M059J (cell line): ENCODE data around the gene TSPEAR. TPM values are rescaled to one million over a fixed set of nuclear protein-coding genes. Genes with fewer than 3 reads are reported as not detected.
"Not testable (repeated sequence)": the region's sequence is repeated elsewhere in the genome, so short reads cannot be mapped to it uniquely, and the experiment has no call there.

ENCODE experiments used
- DNase-seq: peaks from one replicate; pipeline ENCODE4 v3.0.0-alpha.2; 2012; ENCODE audit warnings: low read depth
- total RNA-seq: library from RNA; depleted of rRNA; stranded (reverse); fragments of >200 nt; shearing (Covaris generic); gene quantifications from 2 replicates; pipeline ENCODE4 v1.2.3, GENCODE V29; 2014

TSPEAR gene
- total RNA-seq, 1 experiment from 2014 or later = not detected

- DNase-seq = no peak
Measured at GRCh38 chr21:44702111-44702972, 9.0 kb downstream of the TSPEAR start.

GRCh38 chr21:44701541-44701940 lies 9.8 kb downstream of the TSPEAR start:
- DNase-seq = no peak

GRCh38 chr21:44701023-44701400 lies 10.4 kb downstream of the TSPEAR start:
- no peak for DNase-seq

DNA sequence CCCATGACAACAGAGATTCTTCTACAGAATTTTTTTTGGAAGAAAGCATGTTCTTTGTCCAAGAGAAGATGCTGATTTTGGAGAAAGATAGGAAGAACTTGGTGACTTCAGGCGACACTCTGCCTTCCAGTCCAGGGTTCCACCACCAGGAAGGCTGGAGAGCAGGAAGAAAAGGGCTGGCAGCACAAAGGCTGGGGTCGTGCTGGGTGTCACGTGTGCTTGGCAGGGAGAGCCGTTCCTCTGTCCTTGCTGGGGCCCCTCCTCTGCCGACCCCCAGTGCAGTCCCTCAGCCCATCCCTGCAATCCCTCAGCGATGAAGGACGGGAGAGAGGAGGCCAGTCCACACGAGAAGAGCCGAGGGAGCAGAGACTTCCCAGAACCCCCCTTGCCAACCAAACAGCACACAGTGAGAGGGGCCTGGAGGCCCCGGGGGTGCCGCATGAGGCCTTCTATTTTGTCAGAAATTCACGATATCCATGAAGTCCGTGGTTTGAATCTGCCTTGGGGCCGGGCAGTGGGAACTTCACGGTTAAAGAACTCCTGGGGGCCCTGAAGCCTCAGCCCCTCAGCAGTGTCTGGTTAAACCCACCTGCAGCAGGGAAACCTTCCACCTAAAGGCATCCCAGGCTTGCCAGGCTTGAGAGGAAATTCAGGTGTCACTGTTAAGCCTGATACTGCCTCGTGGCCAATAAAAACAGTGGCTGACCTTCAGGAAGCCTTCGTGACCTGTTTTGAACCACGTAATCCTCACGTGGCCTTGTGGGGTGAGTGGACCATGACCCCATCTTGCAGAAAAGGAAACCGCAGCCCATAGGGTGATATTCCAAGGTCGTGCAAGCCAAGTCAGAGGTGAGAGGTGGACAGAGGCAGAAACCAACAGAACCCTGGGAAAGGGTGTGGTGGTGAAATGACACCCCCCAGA lies 11.0 kb downstream of the TSPEAR start:
- DNase-seq = no peak

DNA sequence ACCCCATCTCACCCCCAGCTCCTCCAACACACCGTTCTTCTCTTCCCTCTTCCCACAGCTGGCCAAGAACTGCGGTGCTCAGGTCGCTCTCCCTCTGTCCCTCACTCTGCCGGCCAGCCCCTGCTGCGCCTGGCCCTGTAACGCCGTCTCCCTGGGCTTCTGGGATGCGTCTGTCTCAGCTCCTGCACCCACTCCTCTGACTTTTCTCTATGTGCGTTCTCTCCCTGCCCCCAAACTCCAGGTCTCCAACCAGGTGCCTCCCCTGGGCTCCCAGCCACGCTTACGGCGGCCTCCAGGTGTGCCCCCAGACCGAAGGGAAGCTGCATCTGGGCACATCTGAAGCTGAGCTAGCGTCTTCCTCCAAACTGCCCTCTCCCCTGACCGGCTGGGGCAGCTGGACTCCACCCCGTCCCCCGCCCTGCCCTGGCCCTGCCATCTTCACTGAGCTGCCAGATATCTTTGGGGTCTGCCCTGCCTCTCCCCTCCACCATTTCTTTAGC lies 11.8 kb downstream of the TSPEAR start:
- no peak for DNase-seq

- peak; percentile 13 for DNase-seq
Measured at GRCh38 chr21:44697811-44698734, 13.3 kb downstream of the TSPEAR start.

GRCh38 chr21:44697172-44697810 lies 14.1 kb downstream of the TSPEAR start, which contains the start of gene KRTAP10-12:
Gene KRTAP10-12, plus strand, starts transcription at chr21:44697172. Its CDS starts 30 bp downstream, at chr21:44697202.
- not testable (repeated sequence) for DNase-seq

GRCh38 chr21:44696572-44696971 lies 14.8 kb downstream of the TSPEAR start:
- no peak for DNase-seq

GRCh38 chr21:44695641-44696040 lies 15.7 kb downstream of the TSPEAR start:
- no peak for DNase-seq

DNA sequence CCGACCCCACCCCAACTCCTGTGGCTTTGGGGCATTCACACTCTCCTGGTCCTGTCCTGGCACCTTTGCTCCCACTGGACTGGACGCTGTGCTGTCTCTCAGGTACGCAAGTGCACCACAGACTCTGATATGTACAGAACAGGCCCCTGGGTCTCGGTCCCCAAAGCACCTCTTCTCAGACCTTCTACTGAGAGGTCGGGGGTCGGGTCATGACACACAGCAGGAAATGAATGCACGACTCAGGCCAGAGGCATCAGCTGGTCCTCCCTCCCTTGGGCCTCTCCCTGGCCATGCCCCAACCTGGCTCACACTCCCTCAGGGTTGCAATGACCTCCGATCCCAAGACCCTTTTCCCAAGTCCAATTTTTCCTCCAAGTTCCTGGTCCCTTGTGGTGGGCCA lies 16.2 kb downstream of the TSPEAR start:
- DNase-seq = no peak

- no peak for DNase-seq
Measured at GRCh38 chr21:44694776-44695175, 16.6 kb downstream of the TSPEAR start.

DNA sequence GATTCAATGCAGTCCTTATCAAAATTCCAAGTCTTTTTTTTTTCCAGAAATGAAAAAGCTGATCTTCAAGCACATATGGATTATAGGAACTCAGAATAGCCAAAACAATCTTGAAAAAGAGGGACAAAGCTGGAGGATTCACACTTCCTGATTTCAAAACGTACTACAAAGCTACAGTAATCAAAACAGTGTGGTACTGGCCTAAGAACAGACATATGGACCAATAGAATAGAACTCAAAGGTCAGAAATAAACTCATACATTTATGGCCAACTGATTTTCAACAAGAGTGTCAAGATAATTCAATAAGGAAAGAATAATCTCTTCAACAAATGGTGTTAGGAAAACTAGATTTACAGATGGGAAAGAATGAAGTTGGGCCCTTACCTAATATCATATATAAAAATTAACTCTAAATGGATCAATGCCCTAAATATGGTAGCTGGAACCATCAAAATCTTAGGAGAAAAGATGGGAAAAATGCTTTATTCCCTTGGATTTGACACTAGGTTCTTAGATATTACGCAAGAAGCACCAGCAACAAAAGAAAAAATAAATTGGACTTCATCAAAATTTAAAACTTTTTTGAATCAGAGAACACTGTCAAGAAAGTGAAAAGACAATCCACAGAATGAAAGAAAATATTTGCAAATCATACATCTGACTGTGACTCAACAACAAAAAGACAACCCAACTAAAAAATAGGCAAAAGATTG lies 18.4 kb downstream of the TSPEAR start:
- DNase-seq = no peak

DNA sequence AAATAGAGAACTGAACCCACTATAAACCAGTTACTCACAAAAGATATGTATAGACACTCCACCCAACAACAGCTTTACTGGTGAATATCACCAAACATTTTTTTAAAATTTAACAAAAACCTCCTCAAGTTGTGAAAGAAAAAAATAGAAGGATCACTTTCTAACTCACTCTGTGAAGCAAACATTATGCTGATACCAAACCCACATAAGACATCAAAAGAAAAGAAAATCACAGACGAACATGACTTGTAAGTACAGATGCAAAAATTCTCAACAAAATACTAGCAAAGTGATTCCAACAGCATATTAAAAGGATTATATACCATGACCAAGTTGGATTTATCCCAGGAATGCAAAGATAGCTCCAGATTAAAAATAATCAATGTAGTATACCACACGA lies 19.7 kb downstream of the TSPEAR start:
- DNase-seq = no peak

DNA sequence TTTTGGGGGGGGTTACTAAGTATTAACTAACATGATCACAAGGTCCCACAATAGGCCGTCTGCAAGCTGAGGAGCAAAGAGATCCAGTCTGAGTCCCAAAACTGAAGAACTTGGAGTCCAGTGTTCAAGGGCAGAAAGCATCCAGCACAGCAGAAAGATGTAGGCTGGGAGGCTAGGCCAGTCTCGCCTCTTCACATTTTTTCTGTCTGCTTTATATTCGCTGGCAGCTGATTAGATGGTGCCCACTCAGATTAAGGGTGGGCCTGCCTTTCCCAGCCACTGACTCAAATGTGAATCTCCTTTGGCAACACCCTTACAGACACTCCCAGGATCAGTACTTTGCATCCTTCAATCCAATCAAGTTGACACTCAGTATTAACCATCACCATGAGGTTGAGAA lies 21.6 kb downstream of the TSPEAR start:
- DNase-seq = not testable (repeated sequence)

DNA sequence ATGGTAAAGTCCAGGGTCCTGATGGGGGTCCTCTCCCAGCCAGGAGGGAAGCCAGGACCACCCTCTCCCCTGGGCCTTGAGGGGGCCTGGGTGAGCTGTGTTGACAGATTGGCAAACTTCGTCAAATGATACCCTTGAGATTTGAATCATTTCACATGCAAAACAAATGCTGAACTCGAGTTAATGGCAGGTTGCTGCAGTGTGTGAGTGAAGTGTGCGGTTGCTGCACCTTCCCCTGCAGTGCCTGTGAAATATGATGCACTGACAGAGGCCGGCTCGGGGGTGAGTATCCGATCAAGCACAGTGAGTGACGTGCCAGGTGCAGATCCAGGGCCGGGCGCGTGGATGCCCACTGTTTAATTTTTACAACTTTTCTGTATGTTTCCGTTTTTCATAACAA lies 23.7 kb downstream of the TSPEAR start:
- DNase-seq = no peak

DNA sequence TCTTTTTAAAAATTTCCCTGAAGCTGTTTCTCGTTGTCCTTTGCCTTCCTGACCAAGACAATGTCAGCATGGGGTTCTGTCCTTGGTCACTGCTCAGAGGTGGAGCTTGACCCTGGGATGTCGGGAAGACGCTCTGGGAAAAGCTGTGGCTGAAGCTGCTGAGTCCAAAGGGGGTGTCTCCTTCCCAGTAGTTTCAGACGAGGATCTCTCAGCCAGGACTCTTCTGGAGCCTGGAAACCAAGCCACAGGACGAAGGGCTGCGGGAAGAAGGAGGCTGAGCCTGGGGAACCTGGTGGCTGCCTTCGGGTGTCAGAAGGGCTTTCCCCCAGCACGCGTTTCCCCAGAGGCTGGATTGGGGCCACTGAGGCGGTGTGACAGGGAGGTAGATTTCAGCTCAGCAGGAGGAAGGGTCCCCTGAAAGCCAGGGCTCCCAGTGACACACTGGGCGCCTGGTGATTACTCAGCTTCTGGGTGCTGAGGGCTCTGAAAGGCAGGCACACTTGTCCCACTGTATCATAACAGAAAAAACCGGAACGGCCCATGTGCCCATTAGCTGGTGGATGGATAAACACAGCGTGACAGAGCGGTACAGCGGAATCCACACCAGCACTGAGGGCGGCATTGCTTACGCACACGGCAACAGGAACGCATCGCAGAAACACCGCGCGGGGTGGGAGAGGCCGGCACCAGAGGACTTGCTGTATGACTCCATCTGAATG lies 24.4 kb downstream of the TSPEAR start:
- DNase-seq = no peak

DNA sequence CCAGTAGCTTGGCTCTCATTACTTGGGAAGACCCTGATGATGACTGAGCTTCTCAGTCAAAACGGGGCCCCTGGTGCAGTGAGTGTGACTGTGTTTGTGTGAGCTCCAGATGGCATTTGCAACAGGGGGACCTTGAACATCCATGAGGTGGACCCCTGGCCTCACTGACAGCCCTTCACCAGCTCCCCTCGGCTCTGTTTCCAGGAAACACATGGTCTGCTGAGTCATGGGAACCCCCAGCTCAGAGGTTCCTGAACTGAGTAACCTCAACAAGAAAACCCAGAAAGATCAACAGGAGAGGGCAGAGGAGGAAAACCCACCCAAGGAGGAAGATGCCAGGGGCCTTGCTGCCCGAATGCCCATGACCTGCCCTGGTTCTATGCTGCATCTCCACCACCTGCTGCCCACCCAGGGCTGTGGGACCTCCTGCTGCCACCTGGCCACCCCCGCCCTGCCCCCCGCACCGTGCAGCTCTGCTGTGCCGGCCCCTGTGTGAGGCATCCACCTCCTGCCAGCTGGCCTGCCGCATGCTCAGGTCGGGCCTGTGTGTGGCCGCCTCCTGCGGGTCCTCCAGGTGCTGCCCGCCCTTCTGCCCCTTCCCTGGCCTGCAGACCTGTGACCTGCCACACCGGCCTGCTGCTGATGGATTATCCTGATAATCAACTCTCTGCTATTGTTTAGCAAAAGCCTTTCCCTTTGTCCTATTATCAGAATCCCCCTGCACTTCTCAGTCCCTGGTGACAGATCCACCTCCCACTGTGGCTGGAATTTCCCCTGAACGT lies 25.2 kb downstream of the TSPEAR start:
- no peak for DNase-seq

DNA sequence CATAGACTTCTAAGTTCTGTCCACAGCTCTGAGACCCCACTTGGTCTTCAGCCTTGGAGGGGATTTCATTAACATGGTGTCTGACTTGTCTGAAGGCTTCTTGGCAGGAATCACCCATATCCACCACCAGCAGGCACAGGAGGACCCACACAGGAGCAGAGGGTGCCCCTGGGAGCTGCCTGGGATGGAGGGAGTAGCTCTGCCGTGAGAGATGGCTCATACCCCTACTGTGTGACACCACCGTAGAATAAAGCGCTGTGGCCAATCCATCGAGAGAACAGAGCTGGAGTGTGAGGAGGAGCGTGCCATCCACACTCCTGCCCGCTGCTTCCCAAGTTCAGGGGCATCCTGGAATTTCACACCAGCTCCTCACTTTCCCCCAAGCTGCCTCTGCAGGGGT lies 26.3 kb downstream of the TSPEAR start:
- not testable (repeated sequence) for DNase-seq

DNA sequence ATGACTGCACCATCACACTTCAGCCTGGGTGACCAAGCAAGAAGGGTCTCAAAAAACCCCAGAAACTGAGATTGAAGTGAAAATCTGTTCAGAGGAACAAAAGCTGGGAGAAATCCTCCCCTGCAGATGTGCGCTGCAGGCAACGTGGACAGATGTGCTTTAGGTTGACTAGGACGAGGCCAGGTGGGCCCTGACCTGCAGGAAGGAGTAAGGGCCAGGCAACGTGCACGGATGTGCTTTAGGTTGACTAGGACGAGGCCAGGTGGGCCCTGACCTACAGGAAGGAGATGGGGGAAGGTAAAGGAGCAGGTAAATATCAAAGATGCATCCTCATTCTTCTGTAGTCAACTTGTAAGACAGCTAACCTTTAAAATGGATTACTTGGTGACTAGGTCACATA lies 26.9 kb downstream of the TSPEAR start:
- DNase-seq = no peak
